H9 (cell line): ENCODE data around the gene TMED6. TPM values are rescaled to one million over a fixed set of nuclear protein-coding genes. Genes with fewer than 3 reads are reported as not detected.

Experiments
- DNase-seq: peaks from one replicate; pipeline ENCODE4 v3.0.0-alpha.2; 2017
- H2AFZ ChIP-seq: one replicate; pipeline ENCODE4 v1.6.1; 2013; ENCODE audit warnings: mild to moderate bottlenecking, low read length, control low read depth, moderate library complexity
- H2AK5ac ChIP-seq: 2 replicates; pipeline ENCODE4 v1.6.1; 2013; ENCODE audit warnings: low read length, control low read depth, mixed read lengths; ENCODE audit not compliant: insufficient read length
- H2BK120ac ChIP-seq: one replicate; pipeline ENCODE4 v1.6.1; 2013; ENCODE audit warnings: low read depth, mild to moderate bottlenecking, low read length, control low read depth, inconsistent platforms; ENCODE audit not compliant: poor library complexity, severe bottlenecking
- H2BK12ac ChIP-seq: 2 replicates; pipeline ENCODE4 v1.6.1; 2013; ENCODE audit warnings: low read length, control low read depth, mixed read lengths, low read depth; ENCODE audit not compliant: insufficient read length
- H2BK15ac ChIP-seq: 2 replicates; pipeline ENCODE4 v1.6.1; 2013; ENCODE audit warnings: low read depth, low read length, control low read depth
- H2BK20ac ChIP-seq: one replicate; pipeline ENCODE4 v1.6.1; 2013; ENCODE audit warnings: low read depth, mild to moderate bottlenecking, low read length, control low read depth, inconsistent platforms; ENCODE audit not compliant: poor library complexity, severe bottlenecking
- H2BK5ac ChIP-seq: 2 replicates; pipeline ENCODE4 v1.6.1; 2013; ENCODE audit warnings: low read length, control low read depth, mixed read lengths; ENCODE audit not compliant: insufficient read length
- H3K14ac ChIP-seq: 2 replicates; pipeline ENCODE4 v1.6.1; 2013; ENCODE audit warnings: low read length, control low read depth; ENCODE audit not compliant: insufficient read depth
- H3K18ac ChIP-seq: 2 replicates; pipeline ENCODE4 v1.6.1; 2013; ENCODE audit warnings: low read depth, mild to moderate bottlenecking, mixed read lengths, low read length, control low read depth; ENCODE audit not compliant: insufficient read length
- H3K23ac ChIP-seq: 2 replicates; pipeline ENCODE4 v1.6.1; 2013; ENCODE audit warnings: low read length, control low read depth, mixed read lengths, low read depth; ENCODE audit not compliant: insufficient read length
- H3K23me2 ChIP-seq: 2 replicates; pipeline ENCODE4 v1.6.1; 2013; ENCODE audit warnings: low read depth, mild to moderate bottlenecking, mixed read lengths, low read length, control low read depth; ENCODE audit not compliant: insufficient read length, poor library complexity, severe bottlenecking
- H3K27ac ChIP-seq: 2 replicates; pipeline ENCODE4 v1.5.1; 2013; ENCODE audit warnings: low read length, control low read depth, mixed read lengths, low read depth; ENCODE audit not compliant: insufficient read length
- H3K27me3 ChIP-seq: 2 replicates; pipeline ENCODE4 v1.6.1; 2013; ENCODE audit warnings: low read length, control low read depth, inconsistent platforms; ENCODE audit not compliant: insufficient read depth
- H3K4ac ChIP-seq: 2 replicates; pipeline ENCODE4 v1.6.1; 2013; ENCODE audit warnings: low read depth, mild to moderate bottlenecking, control low read depth, inconsistent platforms, low read length, moderate library complexity
- H3K4me1 ChIP-seq: 2 replicates; pipeline ENCODE4 v1.6.1; 2013; ENCODE audit warnings: low read length, control low read depth, inconsistent platforms; ENCODE audit not compliant: insufficient read depth
- H3K4me2 ChIP-seq: 2 replicates; pipeline ENCODE4 v1.6.1; 2013; ENCODE audit warnings: low read length, control low read depth, mixed read lengths; ENCODE audit not compliant: insufficient read length, insufficient read depth
- H3K56ac ChIP-seq: 2 replicates; pipeline ENCODE4 v1.6.1; 2013; ENCODE audit warnings: low read depth, mild to moderate bottlenecking, mixed read lengths, low read length, control low read depth; ENCODE audit not compliant: insufficient read length
- H3K79me1 ChIP-seq: 2 replicates; pipeline ENCODE4 v1.6.1; 2013; ENCODE audit warnings: low read depth, mild to moderate bottlenecking, moderate library complexity, low read length, control low read depth, inconsistent platforms; ENCODE audit not compliant: insufficient read depth, poor library complexity, severe bottlenecking
- H3K79me2 ChIP-seq: 2 replicates; pipeline ENCODE4 v1.6.1; 2013; ENCODE audit warnings: low read length, control low read depth, inconsistent platforms; ENCODE audit not compliant: insufficient read depth
- H3K9ac ChIP-seq: 2 replicates; pipeline ENCODE4 v1.6.1; 2013; ENCODE audit warnings: low read length, control low read depth, mixed read lengths; ENCODE audit not compliant: insufficient read length; ENCODE audit errors: extremely low read depth
- H3K9me3 ChIP-seq: one replicate; pipeline ENCODE4 v1.6.1; 2013; ENCODE audit warnings: low read depth, low read length, inconsistent platforms; ENCODE audit not compliant: control insufficient read depth
- H3T11ph ChIP-seq: one replicate; pipeline ENCODE4 v1.6.1; 2013; ENCODE audit warnings: mild to moderate bottlenecking, low read length, control low read depth, inconsistent platforms
- H4K20me1 ChIP-seq: one replicate; pipeline ENCODE4 v1.6.1; 2013; ENCODE audit not compliant: control insufficient read depth, insufficient read length, insufficient read depth
- H4K5ac ChIP-seq: 2 replicates; pipeline ENCODE4 v1.6.1; 2013; ENCODE audit warnings: low read depth, mild to moderate bottlenecking, mixed read lengths, low read length, control low read depth; ENCODE audit not compliant: insufficient read length
- H4K8ac ChIP-seq: replicated peaks from 2 replicates; pipeline ENCODE4 v1.6.1; 2013; ENCODE audit warnings: low read length, control low read depth, mixed read lengths, low read depth; ENCODE audit not compliant: insufficient read length
- H4K91ac ChIP-seq: 2 replicates; pipeline ENCODE4 v1.6.1; 2013; ENCODE audit warnings: low read depth, mild to moderate bottlenecking, moderate library complexity, mixed read lengths, low read length, control low read depth; ENCODE audit not compliant: insufficient read length
- H3K27ac Mint-ChIP-seq, 3 experiments: 2 replicates in 2 of 3; 3 replicates in 1 of 3; pipeline ENCODE4 v1.8.0; 2020 to 2021; ENCODE audit warnings: mixed read lengths in 3 of 3, mild to moderate bottlenecking in 1 of 3, moderate library complexity in 1 of 3
- H3K27me3 Mint-ChIP-seq: 2 replicates; pipeline ENCODE4 v1.8.0; 2021; ENCODE audit warnings: low read depth, mild to moderate bottlenecking, moderate library complexity, mixed read lengths
- H3K36me3 Mint-ChIP-seq, 3 experiments: 2 replicates in 2 of 3; 3 replicates in 1 of 3; pipeline ENCODE4 v1.8.0; 2020 to 2021; ENCODE audit warnings: low read depth in 3 of 3, mixed read lengths in 3 of 3; ENCODE audit not compliant: insufficient read depth in 1 of 3
- H3K4me1 Mint-ChIP-seq, 2 experiments: 2 replicates each; pipeline ENCODE4 v1.8.0; 2020; ENCODE audit warnings: mixed read lengths in 2 of 2
- H3K4me3 Mint-ChIP-seq, 2 experiments: 2 replicates in 1 of 2; 3 replicates in 1 of 2; pipeline ENCODE4 v1.8.0; 2020 to 2021; ENCODE audit warnings: mild to moderate bottlenecking in 2 of 2, mixed read lengths in 2 of 2, moderate library complexity in 1 of 2
- H3K9me3 Mint-ChIP-seq, 2 experiments: 2 replicates in 1 of 2; 3 replicates in 1 of 2; pipeline ENCODE4 v1.8.0; 2020; ENCODE audit warnings: mild to moderate bottlenecking in 2 of 2, mixed read lengths in 2 of 2, moderate library complexity in 1 of 2
- CTCF ChIP-seq: fragments of 200-600 bp; sonication (generic); conservative IDR thresholded peaks from 3 replicates; pipeline ENCODE4 v1.8.0; 2021; ENCODE audit warnings: antibody characterized with exemption, mild to moderate bottlenecking
- WGBS: extraction: QIAGEN DNeasy Blood & Tissue Kit; methylation state at CpG from one replicate; pipeline ENCODE4 v1.1.7; 2013; ENCODE audit warnings: missing lambda C conversion rate, low lambda C conversion rate, mixed read lengths; ENCODE audit not compliant: insufficient read length; ENCODE audit errors: extremely low coverage; 5-methylcytosine and 5-hydroxymethylcytosine counted together
- total RNA-seq: library from RNA; stranded (reverse); gene quantifications from 2 replicates; pipeline ENCODE4 v1.2.1, GENCODE V29; 2021

The TMED6 gene
- total RNA-seq, 1 experiment from 2014 or later, result 0.31 TPM

GRCh38 chr16:69324013-69324531 is 27.5 kb downstream of the TMED6 start:
- DNase-seq, result no peak
- Histone ChIP-seq H2BK12ac (no peak overlapping the region), H3K18ac (no peak overlapping the region), H3K9me3 (no peaks in the 10 kb centered on the region), H3T11ph (no peak overlapping the region), H2BK20ac (no peak overlapping the region), H2AFZ (no peak overlapping the region), H2BK120ac (no peak overlapping the region), H2BK15ac (no peak overlapping the region), H3K4me2 (no peak overlapping the region), H3K14ac (no peak overlapping the region), H3K23me2 (no peaks in the 10 kb centered on the region), H3K27me3 (no peaks in the 10 kb centered on the region), H4K20me1 (no peaks in the 10 kb centered on the region), H2BK5ac (no peak overlapping the region), H3K56ac (no peak overlapping the region), H4K8ac (no peak overlapping the region), H3K27ac (no peak overlapping the region), H2AK5ac (no peak overlapping the region), H3K23ac (no peak overlapping the region), H3K79me1 (peaks cover 5% of the 10 kb centered on the region), H4K91ac (no peak overlapping the region), H4K5ac (no peak overlapping the region), H3K4me1 (no peaks in the 10 kb centered on the region), H3K4ac (no peak overlapping the region), H3K9ac (no peak overlapping the region), H3K79me2 (peaks cover 10% of the 10 kb centered on the region; the same call in 1 of the 2 replicates)
- no peak for TF ChIP-seq CTCF
- H3K4me1 Mint-ChIP-seq, result peaks cover 12 to 19% of the 10 kb centered on the region in 2 experiments
- H3K27ac Mint-ChIP-seq, result no peak overlapping the region
- no peak overlapping the region for H3K4me3 Mint-ChIP-seq
- H3K27me3 Mint-ChIP-seq, result no peaks in the 10 kb centered on the region
- no peaks in the 10 kb centered on the region for H3K9me3 Mint-ChIP-seq
- peaks cover 52 to 98% (median 86%) of the 10 kb centered on the region in 3 experiments for H3K36me3 Mint-ChIP-seq
- WGBS, result no CpG with 5 or more reads among the region's 8 CpGs
